Hepatocyte (in vitro differentiated cells): Measurements from ENCODE around the gene SAMD3. TPM values are rescaled to one million over a fixed set of nuclear protein-coding genes. Genes with fewer than 3 reads are reported as not detected.
"Not testable (repeated sequence)": the region's sequence is repeated elsewhere in the genome, so short reads cannot be mapped to it uniquely, and the experiment has no call there.

Source experiments
- DNase-seq: peaks from one replicate; pipeline ENCODE4 v3.0.0-alpha.2; 2016; ENCODE audit warnings: low spot score
- H2AFZ ChIP-seq: fragments of 200-600 bp; sonication (generic); 2 replicates; pipeline ENCODE4 v1.6.0; 2016; ENCODE audit warnings: antibody characterized with exemption, mild to moderate bottlenecking
- H3K27ac ChIP-seq: fragments of 200-600 bp; sonication (generic); 2 replicates; pipeline ENCODE4 v1.5.1; 2016; ENCODE audit warnings: mild to moderate bottlenecking
- H3K27me3 ChIP-seq: fragments of 200-600 bp; sonication (generic); 2 replicates; pipeline ENCODE4 v1.6.1; 2016
- H3K36me3 ChIP-seq: fragments of 200-600 bp; sonication (generic); replicated peaks from 2 replicates; pipeline ENCODE4 v1.5.1; 2016; ENCODE audit warnings: low read depth; ENCODE audit not compliant: insufficient read depth
- H3K4me1 ChIP-seq: fragments of 200-600 bp; sonication (generic); 2 replicates; pipeline ENCODE4 v1.5.1; 2016; ENCODE audit warnings: mild to moderate bottlenecking, moderate library complexity; ENCODE audit not compliant: insufficient read depth
- H3K4me2 ChIP-seq: fragments of 200-600 bp; sonication (generic); 2 replicates; pipeline ENCODE4 v1.6.0; 2016
- H3K4me3 ChIP-seq: fragments of 200-600 bp; sonication (generic); 2 replicates; pipeline ENCODE4 v1.5.1; 2016; ENCODE audit warnings: mild to moderate bottlenecking
- H3K79me2 ChIP-seq: fragments of 200-600 bp; sonication (generic); 2 replicates; pipeline ENCODE4 v1.6.0; 2017; ENCODE audit warnings: mild to moderate bottlenecking
- H3K9me2 ChIP-seq: fragments of 200-600 bp; sonication (generic); replicated peaks from 2 replicates; pipeline ENCODE4 v1.6.0; 2017; ENCODE audit warnings: mild to moderate bottlenecking; ENCODE audit not compliant: insufficient read depth
- H3K9me3 ChIP-seq: fragments of 200-600 bp; sonication (generic); 2 replicates; pipeline ENCODE4 v1.5.1; 2016; ENCODE audit warnings: low read depth, mild to moderate bottlenecking
- H4K20me1 ChIP-seq: fragments of 200-600 bp; sonication (generic); 2 replicates; pipeline ENCODE4 v1.6.0; 2016; ENCODE audit warnings: mild to moderate bottlenecking; ENCODE audit not compliant: insufficient read depth, poor library complexity, severe bottlenecking
- CTCF ChIP-seq: fragments of 200-600 bp; sonication (generic); IDR thresholded peaks from 2 replicates; pipeline ENCODE4 v1.5.1; 2016; ENCODE audit warnings: antibody characterized with exemption, mild to moderate bottlenecking; ENCODE audit not compliant: poor library complexity
- EZH2 ChIP-seq: fragments of 200-600 bp; sonication (generic); IDR thresholded peaks from 2 replicates; pipeline ENCODE4 v1.6.1; 2016; ENCODE audit warnings: antibody characterized with exemption, mild to moderate bottlenecking, borderline replicate concordance
- EZH2phosphoT487 ChIP-seq: fragments of 200-600 bp; sonication (generic); IDR thresholded peaks from one replicate; pipeline ENCODE4 v1.6.1; 2018; ENCODE audit warnings: antibody characterized with exemption, mild to moderate bottlenecking, low read depth, moderate library complexity; ENCODE audit not compliant: unreplicated experiment, severe bottlenecking
- WGBS: methylation state at CpG from one replicate; pipeline ENCODE4 v1.1.6; 2016; ENCODE audit warnings: low lambda C conversion rate; ENCODE audit errors: missing lambda C conversion rate; 5-methylcytosine and 5-hydroxymethylcytosine counted together
- polyA plus RNA-seq: library from polyadenylated mRNA; unstranded; fragments of >200 nt; fragmentation: Nextera tagmentation; extraction: Ambion mirVana; gene quantifications from 2 replicates; pipeline ENCODE4 v1.2.1, GENCODE V29; 2016
- total RNA-seq: library from RNA; depleted of rRNA; stranded (reverse); fragments of >200 nt; gene quantifications from 2 replicates; pipeline ENCODE4 v1.2.3, GENCODE V29; 2014

SAMD3 gene
- total and polyA plus RNA-seq, 2 experiments from 2014 or later, result 0.81 to 2.2 TPM

GRCh38 chr6:130118236-130118635 lies 104.5 kb downstream of the SAMD3 start:
- Histone ChIP-seq H3K4me3 (no peak overlapping the region), H3K4me2 (no peak overlapping the region), H3K4me1 (no peaks in the 10 kb centered on the region), H3K36me3 (no peaks in the 10 kb centered on the region), H3K9me3 (no peaks in the 10 kb centered on the region), H2AFZ (no peak overlapping the region), H3K27ac (no peak overlapping the region), H3K27me3 (no peaks in the 10 kb centered on the region), H4K20me1 (no peaks in the 10 kb centered on the region), H3K79me2 (no peaks in the 10 kb centered on the region), H3K9me2 (no peaks in the 10 kb centered on the region)
- no peak for TF ChIP-seq CTCF
- WGBS, result 86% methylated on average over 6 of the region's 6 CpGs
- no peak for DNase-seq

- not testable (repeated sequence) for H3K4me1 ChIP-seq
These were observed 105.5 kb downstream of the SAMD3 start for GRCh38 chr6:130117187-130117701.

DNA sequence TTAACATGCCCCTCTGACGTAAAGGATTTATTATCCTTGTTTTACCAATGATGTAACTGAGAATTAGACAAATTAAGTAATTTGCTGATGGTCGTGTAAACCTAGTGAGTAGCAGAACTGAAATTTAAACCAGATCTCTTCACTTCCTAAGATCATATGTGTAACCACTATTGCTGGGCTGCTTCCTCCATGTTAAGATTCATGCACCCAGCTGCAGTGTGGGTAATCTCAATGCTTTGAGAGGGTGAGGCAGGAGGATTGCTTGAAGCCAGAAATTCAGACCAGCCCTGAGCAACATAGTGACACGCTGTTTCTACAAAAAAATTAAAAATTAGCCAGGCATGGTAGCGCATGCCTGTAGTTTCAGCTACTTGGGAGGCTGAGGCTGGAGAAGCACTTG lies 106.5 kb downstream of the SAMD3 start:
- H4K20me1 ChIP-seq, result no peaks in the 10 kb centered on the region
- H3K79me2 ChIP-seq, result no peaks in the 10 kb centered on the region
- H3K36me3 ChIP-seq, result no peaks in the 10 kb centered on the region
- no peaks in the 10 kb centered on the region for H3K4me1 ChIP-seq
- no peak overlapping the region for H3K4me3 ChIP-seq
- H3K9me3 ChIP-seq, result no peaks in the 10 kb centered on the region
- no peak overlapping the region for H3K4me2 ChIP-seq
- H3K27ac ChIP-seq, result no peak overlapping the region
- H2AFZ ChIP-seq, result no peak overlapping the region
- TF ChIP-seq EZH2 (no peak), CTCF (no peak), EZH2phosphoT487 (no peak)
- no peaks in the 10 kb centered on the region for H3K27me3 ChIP-seq
- 88% methylated on average over 4 of the region's 4 CpGs for WGBS
- no peak for DNase-seq
- no peaks in the 10 kb centered on the region for H3K9me2 ChIP-seq

More at GRCh38 chr6:130117187-130117701, 105.5 kb downstream of the SAMD3 start:
- H3K27ac ChIP-seq, H2AFZ ChIP-seq, H3K9me3 ChIP-seq, DNase-seq, H3K27me3 ChIP-seq, H3K4me3 ChIP-seq, H3K9me2 ChIP-seq, H3K79me2 ChIP-seq, H4K20me1 ChIP-seq, H3K36me3 ChIP-seq, H3K4me2 ChIP-seq: not testable (repeated sequence)
- 100% methylated on average over 2 of the region's 4 CpGs for WGBS

- H3K79me2 ChIP-seq, result no peaks in the 10 kb centered on the region
- H3K4me2 ChIP-seq, result no peak overlapping the region
- no peaks in the 10 kb centered on the region for H3K27me3 ChIP-seq
- 80% methylated on average over 6 of the region's 6 CpGs for WGBS
- no peaks in the 10 kb centered on the region for H3K36me3 ChIP-seq
- no peak for TF ChIP-seq CTCF
- TF ChIP-seq EZH2phosphoT487, result no peak
- no peak for TF ChIP-seq EZH2
- no peak for DNase-seq
- no peaks in the 10 kb centered on the region for H3K9me2 ChIP-seq
- H3K9me3 ChIP-seq, result peaks cover 1% of the 10 kb centered on the region
- no peak overlapping the region for H3K4me3 ChIP-seq
- H2AFZ ChIP-seq, result no peak overlapping the region
- no peaks in the 10 kb centered on the region for H4K20me1 ChIP-seq
- H3K4me1 ChIP-seq, result no peaks in the 10 kb centered on the region
- no peak overlapping the region for H3K27ac ChIP-seq
These were observed 107.7 kb downstream of the SAMD3 start for GRCh38 chr6:130115036-130115435.
